KG1 (cell line): ENCODE results near the gene PRKG1.

ENCODE experiments used
- DNase-seq: peaks from one replicate; lab custom pipeline; 2025; lab: John Stamatoyannopoulos, UW

The PRKG1 gene

GRCh38 chr10:52318136-52318701 lies 1243.9 kb downstream of the PRKG1 start:
- no peak for DNase-seq

- no peak for DNase-seq
Measured at GRCh38 chr10:52318822-52319464, 1244.7 kb downstream of the PRKG1 start.

GRCh38 chr10:52319926-52320325 lies 1245.6 kb downstream of the PRKG1 start:
- DNase-seq = no peak

GRCh38 chr10:52322323-52322722 lies 1248.0 kb downstream of the PRKG1 start:
- no peak for DNase-seq

GRCh38 chr10:52322936-52323335 lies 1248.6 kb downstream of the PRKG1 start:
- no peak for DNase-seq

- DNase-seq = no peak
Measured at GRCh38 chr10:52326382-52326781, 1252.1 kb downstream of the PRKG1 start.

GRCh38 chr10:52331638-52332364 lies 1257.5 kb downstream of the PRKG1 start:
- DNase-seq = no peak

GRCh38 chr10:52332815-52333214 lies 1258.5 kb downstream of the PRKG1 start:
- no peak for DNase-seq

- DNase-seq = no peak
Measured at GRCh38 chr10:52334595-52334994, 1260.3 kb downstream of the PRKG1 start.

- no peak for DNase-seq
Measured at GRCh38 chr10:52335665-52336064, 1261.4 kb downstream of the PRKG1 start.

- no peak for DNase-seq
Measured at GRCh38 chr10:52337225-52337624, 1262.9 kb downstream of the PRKG1 start.

GRCh38 chr10:52343439-52343838 lies 1269.2 kb downstream of the PRKG1 start:
- DNase-seq = no peak

GRCh38 chr10:52346394-52347326 lies 1272.4 kb downstream of the PRKG1 start:
- DNase-seq = no peak

GRCh38 chr10:52347327-52347667 lies 1273.0 kb downstream of the PRKG1 start:
- DNase-seq = no peak
